Stimulated activated CD4-positive, alpha-beta T cell treated with anti-CD3 and anti-CD28 coated beads, TNF-alpha, amount 100 ng/mL, for 24 hours (primary cell): ENCODE results near the gene WASHC1.
A peak's percentile ranks its signal among the peaks of the same experiment; 100 is the strongest.
"Not testable (repeated sequence)": the region's sequence is repeated elsewhere in the genome, so short reads cannot be mapped to it uniquely, and the experiment has no call there.

Source experiments
- DNase-seq, 3 experiments: peaks; one replicate each; pipeline ENCODE4 v3.0.0-alpha.2; 2020; ENCODE audit warnings: low read depth in 3 of 3

The WASHC1 gene

DNA sequence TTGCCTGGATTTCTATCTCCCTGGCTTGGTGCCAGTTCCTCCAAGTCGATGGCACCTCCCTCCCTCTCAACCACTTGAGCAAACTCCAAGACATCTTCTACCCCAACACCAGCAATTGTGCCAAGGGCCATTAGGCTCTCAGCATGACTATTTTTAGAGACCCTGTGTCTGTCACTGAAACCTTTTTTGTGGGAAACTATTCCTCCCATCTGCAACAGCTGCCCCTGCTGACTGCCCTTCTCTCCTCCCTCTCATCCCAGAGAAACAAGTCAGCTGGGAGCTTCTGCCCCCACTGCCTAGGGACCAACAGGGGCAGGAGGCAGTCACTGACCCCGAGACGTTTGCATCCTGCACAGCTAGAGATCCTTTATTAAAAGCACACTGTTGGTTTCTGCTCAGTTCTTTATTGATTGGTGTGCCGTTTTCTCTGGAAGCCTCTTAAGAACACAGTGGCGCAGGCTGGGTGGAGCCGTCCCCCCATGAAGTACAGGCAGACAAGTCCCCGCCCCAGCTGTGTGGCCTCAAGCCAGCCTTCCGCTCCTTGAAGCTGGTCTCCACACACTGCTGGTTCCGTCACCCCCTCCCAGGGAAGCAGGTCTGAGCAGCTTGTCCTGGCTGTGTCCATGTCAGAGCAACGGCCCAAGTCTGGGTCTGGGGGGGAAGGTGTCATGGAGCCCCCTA, 15.0 kb downstream of the WASHC1 start:
- not testable (repeated sequence) for DNase-seq

DNA sequence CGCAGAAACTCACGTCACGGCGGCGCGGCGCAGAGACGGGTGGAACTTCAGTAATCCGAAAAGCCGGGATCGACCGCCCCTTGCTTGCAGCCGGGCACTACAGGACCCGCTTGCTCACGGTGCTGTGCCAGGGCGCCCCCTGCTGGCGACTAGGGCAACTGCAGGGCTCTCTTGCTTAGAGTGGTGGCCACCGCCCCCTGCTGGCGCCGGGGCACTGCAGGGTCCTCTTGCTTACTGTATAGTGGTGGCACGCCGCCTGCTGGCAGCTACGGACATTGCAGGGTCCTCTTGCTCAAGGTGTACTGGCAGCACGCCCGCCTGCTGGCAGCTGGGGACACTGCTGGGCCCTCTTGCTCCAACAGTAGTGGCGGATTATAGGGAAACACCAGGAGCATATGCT, 18.1 kb downstream of the WASHC1 start:
- DNase-seq: peak; percentile 27 to 82 (median 49)

- not testable (repeated sequence) for DNase-seq
Measured at GRCh38 chr9:10653-11053, 18.6 kb downstream of the WASHC1 start.

GRCh38 chr9:10207-10606, 19.0 kb downstream of the WASHC1 start:
- not testable (repeated sequence) for DNase-seq
